Hepatocyte (in vitro differentiated cells): ENCODE measurements around the gene SELENOF. TPM values are rescaled to one million over a fixed set of nuclear protein-coding genes. Genes with fewer than 3 reads are reported as not detected.
A peak's percentile ranks its signal among the peaks of the same experiment; 100 is the strongest.
"Not testable (repeated sequence)": the region's sequence is repeated elsewhere in the genome, so short reads cannot be mapped to it uniquely, and the experiment has no call there.

Experiments
- DNase-seq: peaks from one replicate; pipeline ENCODE4 v3.0.0-alpha.2; 2016; ENCODE audit warnings: low spot score
- H2AFZ ChIP-seq: fragments of 200-600 bp; sonication (generic); 2 replicates; pipeline ENCODE4 v1.6.0; 2016; ENCODE audit warnings: antibody characterized with exemption, mild to moderate bottlenecking
- H3K27ac ChIP-seq: fragments of 200-600 bp; sonication (generic); 2 replicates; pipeline ENCODE4 v1.5.1; 2016; ENCODE audit warnings: mild to moderate bottlenecking
- H3K27me3 ChIP-seq: fragments of 200-600 bp; sonication (generic); 2 replicates; pipeline ENCODE4 v1.6.1; 2016
- H3K36me3 ChIP-seq: fragments of 200-600 bp; sonication (generic); replicated peaks from 2 replicates; pipeline ENCODE4 v1.5.1; 2016; ENCODE audit warnings: low read depth; ENCODE audit not compliant: insufficient read depth
- H3K4me1 ChIP-seq: fragments of 200-600 bp; sonication (generic); 2 replicates; pipeline ENCODE4 v1.5.1; 2016; ENCODE audit warnings: mild to moderate bottlenecking, moderate library complexity; ENCODE audit not compliant: insufficient read depth
- H3K4me2 ChIP-seq: fragments of 200-600 bp; sonication (generic); 2 replicates; pipeline ENCODE4 v1.6.0; 2016
- H3K4me3 ChIP-seq: fragments of 200-600 bp; sonication (generic); 2 replicates; pipeline ENCODE4 v1.5.1; 2016; ENCODE audit warnings: mild to moderate bottlenecking
- H3K79me2 ChIP-seq: fragments of 200-600 bp; sonication (generic); 2 replicates; pipeline ENCODE4 v1.6.0; 2017; ENCODE audit warnings: mild to moderate bottlenecking
- H3K9me2 ChIP-seq: fragments of 200-600 bp; sonication (generic); replicated peaks from 2 replicates; pipeline ENCODE4 v1.6.0; 2017; ENCODE audit warnings: mild to moderate bottlenecking; ENCODE audit not compliant: insufficient read depth
- H3K9me3 ChIP-seq: fragments of 200-600 bp; sonication (generic); 2 replicates; pipeline ENCODE4 v1.5.1; 2016; ENCODE audit warnings: low read depth, mild to moderate bottlenecking
- H4K20me1 ChIP-seq: fragments of 200-600 bp; sonication (generic); 2 replicates; pipeline ENCODE4 v1.6.0; 2016; ENCODE audit warnings: mild to moderate bottlenecking; ENCODE audit not compliant: insufficient read depth, poor library complexity, severe bottlenecking
- CTCF ChIP-seq: fragments of 200-600 bp; sonication (generic); IDR thresholded peaks from 2 replicates; pipeline ENCODE4 v1.5.1; 2016; ENCODE audit warnings: antibody characterized with exemption, mild to moderate bottlenecking; ENCODE audit not compliant: poor library complexity
- EZH2 ChIP-seq: fragments of 200-600 bp; sonication (generic); IDR thresholded peaks from 2 replicates; pipeline ENCODE4 v1.6.1; 2016; ENCODE audit warnings: antibody characterized with exemption, mild to moderate bottlenecking, borderline replicate concordance
- EZH2phosphoT487 ChIP-seq: fragments of 200-600 bp; sonication (generic); IDR thresholded peaks from one replicate; pipeline ENCODE4 v1.6.1; 2018; ENCODE audit warnings: antibody characterized with exemption, mild to moderate bottlenecking, low read depth, moderate library complexity; ENCODE audit not compliant: unreplicated experiment, severe bottlenecking
- WGBS: methylation state at CpG from one replicate; pipeline ENCODE4 v1.1.6; 2016; ENCODE audit warnings: low lambda C conversion rate; ENCODE audit errors: missing lambda C conversion rate; 5-methylcytosine and 5-hydroxymethylcytosine counted together
- polyA plus RNA-seq: library from polyadenylated mRNA; unstranded; fragments of >200 nt; fragmentation: Nextera tagmentation; extraction: Ambion mirVana; gene quantifications from 2 replicates; pipeline ENCODE4 v1.2.1, GENCODE V29; 2016
- total RNA-seq: library from RNA; depleted of rRNA; stranded (reverse); fragments of >200 nt; gene quantifications from 2 replicates; pipeline ENCODE4 v1.2.3, GENCODE V29; 2014

SELENOF gene
- total and polyA plus RNA-seq, 2 experiments from 2014 or later: 168 to 193 TPM

DNA sequence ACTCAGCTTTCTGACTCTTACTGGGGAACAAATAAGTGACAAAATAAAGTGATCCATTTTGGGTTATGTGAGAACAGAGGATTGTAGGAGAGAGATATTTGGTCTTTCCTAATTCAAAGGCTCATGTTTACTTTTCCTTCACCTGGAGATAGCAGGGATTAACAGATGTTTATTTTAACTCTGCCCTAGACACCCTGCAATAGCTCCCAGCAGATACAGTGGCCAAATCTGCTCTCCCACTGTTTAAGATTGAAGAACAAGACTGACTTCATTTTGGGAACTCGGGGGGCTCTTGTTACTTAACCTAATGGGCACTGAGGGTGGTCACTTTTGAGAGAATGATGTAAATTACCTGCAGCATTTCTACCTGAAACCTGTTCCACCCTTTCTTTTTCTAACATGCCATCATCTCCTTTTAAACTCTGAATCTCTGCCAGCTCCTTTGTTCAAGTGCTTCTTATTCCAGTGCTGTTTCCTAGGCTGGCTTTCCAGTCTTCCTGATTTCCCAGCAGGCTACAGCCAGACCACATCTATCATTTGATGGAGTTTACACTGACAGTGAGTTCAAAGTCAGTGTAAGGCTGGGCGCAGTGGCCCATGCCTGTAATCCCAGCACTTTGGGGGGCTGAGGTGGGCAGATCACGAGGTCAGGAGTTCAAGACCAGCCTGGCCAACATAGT, 90.0 kb downstream of the SELENOF start:
- no peak overlapping the region for H2AFZ ChIP-seq
- H3K27me3 ChIP-seq: no peaks in the 10 kb centered on the region
- no peaks in the 10 kb centered on the region for H3K79me2 ChIP-seq
- no peaks in the 10 kb centered on the region for H4K20me1 ChIP-seq
- WGBS: 56% methylated on average over 3 of the region's 3 CpGs
- H3K4me2 ChIP-seq: peak overlapping the region; percentile 34
- TF ChIP-seq EZH2 (no peak), CTCF (no peak), EZH2phosphoT487 (no peak)
- no peaks in the 10 kb centered on the region for H3K36me3 ChIP-seq
- H3K9me3 ChIP-seq: no peaks in the 10 kb centered on the region
- no peak for DNase-seq
- peaks cover 5% of the 10 kb centered on the region for H3K4me1 ChIP-seq
- no peaks in the 10 kb centered on the region for H3K9me2 ChIP-seq
- H3K27ac ChIP-seq: no peak overlapping the region
- H3K4me3 ChIP-seq: no peak overlapping the region

GRCh38 chr1:86823386-86823785, 90.5 kb downstream of the SELENOF start:
- Histone ChIP-seq H3K4me3 (no peak overlapping the region), H3K4me1 (peaks cover 5% of the 10 kb centered on the region), H3K79me2 (no peaks in the 10 kb centered on the region), H3K36me3 (no peaks in the 10 kb centered on the region), H3K9me3 (no peaks in the 10 kb centered on the region), H3K9me2 (no peaks in the 10 kb centered on the region), H3K4me2 (peak overlapping the region; percentile 34), H2AFZ (no peak overlapping the region), H3K27ac (no peak overlapping the region), H3K27me3 (no peaks in the 10 kb centered on the region), H4K20me1 (no peaks in the 10 kb centered on the region)
- TF ChIP-seq CTCF (no peak), EZH2phosphoT487 (no peak), EZH2 (no peak)
- DNase-seq: no peak
- 31% methylated on average over 2 of the region's 2 CpGs for WGBS

GRCh38 chr1:86822459-86822858, 91.5 kb downstream of the SELENOF start:
- DNase-seq: no peak
- Histone ChIP-seq H3K9me2 (no peaks in the 10 kb centered on the region), H3K4me1 (peaks cover 5% of the 10 kb centered on the region), H3K27ac (no peak overlapping the region), H3K27me3 (no peaks in the 10 kb centered on the region), H3K36me3 (no peaks in the 10 kb centered on the region), H3K4me3 (no peak overlapping the region), H4K20me1 (no peaks in the 10 kb centered on the region), H3K79me2 (no peaks in the 10 kb centered on the region), H3K4me2 (no peak overlapping the region), H2AFZ (no peak overlapping the region), H3K9me3 (no peaks in the 10 kb centered on the region)
- 62% methylated on average over 4 of the region's 4 CpGs for WGBS
- no peak for TF ChIP-seq EZH2phosphoT487
- no peak for TF ChIP-seq EZH2
- no peak for TF ChIP-seq CTCF

DNA sequence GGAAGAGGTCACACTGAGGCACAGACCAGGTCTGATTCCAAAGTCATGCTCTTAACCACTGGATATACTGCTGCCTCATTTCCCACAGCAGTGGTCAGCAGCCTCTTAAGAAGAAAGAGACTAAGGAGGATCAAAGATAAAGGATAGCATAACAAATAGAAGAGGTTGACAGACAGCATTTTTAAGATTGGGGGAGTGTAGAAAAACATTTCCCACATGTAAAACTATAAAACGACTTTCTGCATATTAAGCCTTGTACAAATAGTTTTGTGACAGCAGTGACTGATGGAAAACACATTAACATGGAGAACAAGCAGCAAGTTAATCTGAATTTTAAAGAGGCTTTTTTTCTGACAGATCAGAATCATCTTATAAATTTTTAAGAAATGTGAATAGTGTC, 92.0 kb downstream of the SELENOF start:
- WGBS: 12% methylated on average over 1 of the region's 1 CpG
- H3K4me3 ChIP-seq: no peak overlapping the region
- TF ChIP-seq EZH2 (no peak), CTCF (no peak), EZH2phosphoT487 (no peak)
- no peak overlapping the region for H2AFZ ChIP-seq
- peaks cover 5% of the 10 kb centered on the region for H3K4me1 ChIP-seq
- no peak overlapping the region for H3K27ac ChIP-seq
- DNase-seq: no peak
- H3K4me2 ChIP-seq: no peak overlapping the region
- H3K9me2 ChIP-seq: no peaks in the 10 kb centered on the region
- no peaks in the 10 kb centered on the region for H3K9me3 ChIP-seq
- H3K79me2 ChIP-seq: no peaks in the 10 kb centered on the region
- no peaks in the 10 kb centered on the region for H4K20me1 ChIP-seq
- no peaks in the 10 kb centered on the region for H3K36me3 ChIP-seq
- no peaks in the 10 kb centered on the region for H3K27me3 ChIP-seq

GRCh38 chr1:86819970-86820369, 94.0 kb downstream of the SELENOF start:
- not testable (repeated sequence) for H3K9me2 ChIP-seq, H3K36me3 ChIP-seq, H3K27me3 ChIP-seq, H3K79me2 ChIP-seq, DNase-seq, H4K20me1 ChIP-seq, H3K9me3 ChIP-seq, H3K4me1 ChIP-seq, H3K27ac ChIP-seq, H3K4me2 ChIP-seq, H2AFZ ChIP-seq, H3K4me3 ChIP-seq
- 63% methylated on average over 5 of the region's 5 CpGs for WGBS
